Endodermal cell (in vitro differentiated cells): ENCODE data around the gene HECW1. TPM values are rescaled to one million over a fixed set of nuclear protein-coding genes. Genes with fewer than 3 reads are reported as not detected.

Experiments
- DNase-seq: peaks from one replicate; pipeline ENCODE4 v3.0.0-alpha.2; 2017
- H3K27ac ChIP-seq: 2 replicates; pipeline ENCODE4 v1.5.1; 2013; ENCODE audit warnings: mild to moderate bottlenecking, low read depth, low read length, moderate library complexity
- H3K27me3 ChIP-seq: 2 replicates; pipeline ENCODE4 v1.6.1; 2013; ENCODE audit warnings: mild to moderate bottlenecking, low read length, moderate library complexity; ENCODE audit not compliant: insufficient read depth, control insufficient read depth, poor library complexity, severe bottlenecking
- H3K36me3 ChIP-seq: 2 replicates; pipeline ENCODE4 v1.7.0; 2013; ENCODE audit warnings: mild to moderate bottlenecking, low read length, moderate library complexity; ENCODE audit not compliant: control insufficient read depth, insufficient read depth
- H3K4me1 ChIP-seq: one replicate; pipeline ENCODE4 v1.7.0; 2013; ENCODE audit warnings: low read length; ENCODE audit not compliant: control insufficient read depth, insufficient read depth
- H3K4me3 ChIP-seq: 2 replicates; pipeline ENCODE4 v1.5.1; 2013; ENCODE audit warnings: mild to moderate bottlenecking, low read length, moderate library complexity
- H3K9ac ChIP-seq: 2 replicates; pipeline ENCODE4 v1.6.1; 2013; ENCODE audit warnings: mild to moderate bottlenecking, low read length, moderate library complexity; ENCODE audit not compliant: poor library complexity, severe bottlenecking; ENCODE audit errors: extremely low read depth
- H3K9me3 ChIP-seq: 2 replicates; pipeline ENCODE4 v1.6.1; 2013; ENCODE audit warnings: mild to moderate bottlenecking, low read length, moderate library complexity; ENCODE audit not compliant: control insufficient read depth
- H3K27ac Mint-ChIP-seq: 2 replicates; pipeline ENCODE4 v1.8.0; 2020; ENCODE audit warnings: mixed read lengths
- H3K27me3 Mint-ChIP-seq: 2 replicates; pipeline ENCODE4 v1.8.0; 2021; ENCODE audit warnings: mild to moderate bottlenecking, mixed read lengths; ENCODE audit not compliant: insufficient read depth
- H3K36me3 Mint-ChIP-seq: 2 replicates; pipeline ENCODE4 v1.8.0; 2020; ENCODE audit warnings: low read depth, mixed read lengths
- H3K4me1 Mint-ChIP-seq: 2 replicates; pipeline ENCODE4 v1.8.0; 2020; ENCODE audit warnings: mixed read lengths
- H3K4me3 Mint-ChIP-seq: 2 replicates; pipeline ENCODE4 v1.8.0; 2020; ENCODE audit warnings: mild to moderate bottlenecking, moderate library complexity, mixed read lengths
- H3K9me3 Mint-ChIP-seq: 2 replicates; pipeline ENCODE4 v1.8.0; 2020; ENCODE audit warnings: mild to moderate bottlenecking, mixed read lengths
- CTCF ChIP-seq: fragments of 200-600 bp; sonication (generic); conservative IDR thresholded peaks from 2 replicates; pipeline ENCODE4 v1.5.0; 2021; ENCODE audit warnings: antibody characterized with exemption, mild to moderate bottlenecking
- WGBS, 2 experiments: methylation state at CpG; one replicate each; pipeline versions ENCODE4 v1.1.5 to v1.1.7; 2013; ENCODE audit warnings: missing lambda C conversion rate in 2 of 2, mixed read lengths in 1 of 2; ENCODE audit not compliant: insufficient coverage in 1 of 2, insufficient read length in 1 of 2; 5-methylcytosine and 5-hydroxymethylcytosine counted together
- total RNA-seq, 2 donors: library from RNA; stranded (reverse); fragmentation: NEBNext Ultra II Directional in 1 of 2; extraction: Animal tissue kit (Norgen Biotek cat#: 25700) in 1 of 2; gene quantifications; 2 replicates in 1 of 2; 3 replicates in 1 of 2; pipeline ENCODE4 v1.2.1, GENCODE V29; 2021

HECW1 gene
- total RNA-seq, 2 donors from 2014 or later = 4.6 to 12.0 TPM

GRCh38 chr7:43546231-43546630 lies 433.8 kb downstream of the HECW1 start:
- no peak overlapping the region for H3K27ac Mint-ChIP-seq
- no peak for TF ChIP-seq CTCF
- H3K4me3 ChIP-seq = no peak overlapping the region
- H3K9me3 ChIP-seq = peaks cover 8% of the 10 kb centered on the region
- H3K27me3 ChIP-seq = no peaks in the 10 kb centered on the region
- no peak overlapping the region for H3K4me3 Mint-ChIP-seq
- H3K27me3 Mint-ChIP-seq = peaks cover 1% of the 10 kb centered on the region
- H3K4me1 Mint-ChIP-seq = no peaks in the 10 kb centered on the region
- H3K36me3 ChIP-seq = no peaks in the 10 kb centered on the region
- H3K9me3 Mint-ChIP-seq = no peaks in the 10 kb centered on the region
- H3K9ac ChIP-seq = no peak overlapping the region
- no peak overlapping the region for H3K27ac ChIP-seq
- no peak for DNase-seq
- H3K4me1 ChIP-seq = no peaks in the 10 kb centered on the region
- no peaks in the 10 kb centered on the region for H3K36me3 Mint-ChIP-seq

- no peak overlapping the region for H3K4me3 Mint-ChIP-seq
- no peaks in the 10 kb centered on the region for H3K9me3 Mint-ChIP-seq
- TF ChIP-seq CTCF = no peak
- no peaks in the 10 kb centered on the region for H3K36me3 Mint-ChIP-seq
- no peak overlapping the region for H3K27ac Mint-ChIP-seq
- Histone ChIP-seq H3K36me3 (no peaks in the 10 kb centered on the region), H3K9ac (no peak overlapping the region), H3K4me3 (no peak overlapping the region), H3K4me1 (no peaks in the 10 kb centered on the region), H3K9me3 (peaks cover 8% of the 10 kb centered on the region), H3K27ac (no peak overlapping the region), H3K27me3 (no peaks in the 10 kb centered on the region)
- H3K27me3 Mint-ChIP-seq = peaks cover 1% of the 10 kb centered on the region
- H3K4me1 Mint-ChIP-seq = no peaks in the 10 kb centered on the region
- no peak for DNase-seq
- 92 to 96% methylated on average over 4 to 16 of the region's 16 CpGs for WGBS, 2 experiments
Observed at GRCh38 chr7:43550427-43550826, 438.0 kb downstream of the HECW1 start.

- DNase-seq = no peak
- H3K36me3 Mint-ChIP-seq = no peaks in the 10 kb centered on the region
- H3K36me3 ChIP-seq = no peaks in the 10 kb centered on the region
- no peaks in the 10 kb centered on the region for H3K4me1 ChIP-seq
- peaks cover under 1% of the 10 kb centered on the region for H3K9me3 ChIP-seq
- no peak overlapping the region for H3K27ac Mint-ChIP-seq
- H3K4me1 Mint-ChIP-seq = peaks cover 7% of the 10 kb centered on the region
- TF ChIP-seq CTCF = no peak
- H3K4me3 Mint-ChIP-seq = no peak overlapping the region
- 91 to 93% methylated on average over 7 to 8 of the region's 8 CpGs for WGBS, 2 experiments
- no peak overlapping the region for H3K27ac ChIP-seq
- H3K27me3 ChIP-seq = no peaks in the 10 kb centered on the region
- no peaks in the 10 kb centered on the region for H3K9me3 Mint-ChIP-seq
- H3K4me3 ChIP-seq = no peak overlapping the region
- H3K27me3 Mint-ChIP-seq = peaks cover 1% of the 10 kb centered on the region
- no peak overlapping the region for H3K9ac ChIP-seq
Observed at GRCh38 chr7:43552122-43552521, 439.7 kb downstream of the HECW1 start.
